ENCODE data around the gene DYNLRB2. TPM values are rescaled to one million over a fixed set of nuclear protein-coding genes. Genes with fewer than 3 reads are reported as not detected.

Gene DYNLRB2
- total and polyA plus RNA-seq, 2 experiments from 2014 or later, result not detected

- no peak overlapping the region for H2AFZ ChIP-seq
- H3K4me1 Mint-ChIP-seq, result peaks cover 19% of the 10 kb centered on the region
- H3K4me2 ChIP-seq, result no peak overlapping the region
- H3K4me3 Mint-ChIP-seq, result no peak overlapping the region
- peaks cover 14% of the 10 kb centered on the region for H3K4me1 ChIP-seq (ENCODE audit: insufficient read depth)
- TF ChIP-seq CREB1 (CRISPR knock-in tag; IDR thresholded peaks at IDR 0.05; ENCODE audit: low read depth) (no peak), POLR2AphosphoS5 (IDR thresholded peaks at IDR 0.05; ENCODE audit: low read depth) (no peak)
- no peak overlapping the region for H3K4me3 ChIP-seq
- H3K27ac Mint-ChIP-seq, result no peak overlapping the region
- H4K20me1 ChIP-seq (replicated peaks; ENCODE audit: insufficient read depth), result no peaks in the 10 kb centered on the region
- ATAC-seq (no peak), DNase-seq (ENCODE audit: low spot score) (peak; percentile 8)
- no peaks in the 10 kb centered on the region for H3F3A ChIP-seq (replicated peaks; ENCODE audit: low read depth)
- H3K27me3 ChIP-seq (ENCODE audit: insufficient read depth), result no peaks in the 10 kb centered on the region
- no peaks in the 10 kb centered on the region; the same call in 2 of the 3 replicates for H3K36me3 Mint-ChIP-seq (ENCODE audit: low read depth)
- H3K79me2 ChIP-seq (replicated peaks; ENCODE audit: insufficient read depth), result no peaks in the 10 kb centered on the region
- no peaks in the 10 kb centered on the region for H3K36me3 ChIP-seq (ENCODE audit: insufficient read depth)
- no peaks in the 10 kb centered on the region; the same call in 2 of the 3 replicates for H3K9me3 Mint-ChIP-seq
- no peak overlapping the region for H3K27ac ChIP-seq (ENCODE audit: low read depth)
- H3K27me3 Mint-ChIP-seq (ENCODE audit: insufficient read depth, low read depth, poor library complexity), result no peaks in the 10 kb centered on the region
- peaks cover 7% of the 10 kb centered on the region; the same call in 1 of the 2 replicates for H3K9me2 ChIP-seq (ENCODE audit: insufficient read depth)
Measured at GRCh38 chr16:80518436-80518835, 22.4 kb upstream of the DYNLRB2 start.

- Mint-ChIP-seq H3K27me3 (ENCODE audit: insufficient read depth, low read depth, poor library complexity) (no peaks in the 10 kb centered on the region), H3K36me3 (ENCODE audit: low read depth) (no peaks in the 10 kb centered on the region; the same call in 2 of the 3 replicates), H3K27ac (peak overlapping the region; percentile 74), H3K9me3 (no peaks in the 10 kb centered on the region; the same call in 2 of the 3 replicates), H3K4me1 (peaks cover 13% of the 10 kb centered on the region), H3K4me3 (no peak overlapping the region)
- Histone ChIP-seq H3K79me2 (replicated peaks; ENCODE audit: insufficient read depth) (no peaks in the 10 kb centered on the region), H3K4me3 (no peak overlapping the region), H4K20me1 (replicated peaks; ENCODE audit: insufficient read depth) (no peaks in the 10 kb centered on the region), H2AFZ (peak overlapping the region; percentile 94), H3K27me3 (ENCODE audit: insufficient read depth) (no peaks in the 10 kb centered on the region), H3K4me1 (ENCODE audit: insufficient read depth) (peaks cover 14% of the 10 kb centered on the region), H3K36me3 (ENCODE audit: insufficient read depth) (no peaks in the 10 kb centered on the region), H3K4me2 (0 out of 2 replicates have a peak overlapping the region, but pooled peaks have one; percentile 25), H3K9me2 (ENCODE audit: insufficient read depth) (peaks cover 7% of the 10 kb centered on the region; the same call in 1 of the 2 replicates), H3K27ac (ENCODE audit: low read depth) (no peak overlapping the region), H3F3A (replicated peaks; ENCODE audit: low read depth) (no peaks in the 10 kb centered on the region)
- ATAC-seq (no peak), DNase-seq (ENCODE audit: low spot score) (no peak)
- TF ChIP-seq JUNB (IDR thresholded peaks at IDR 0.05; ENCODE audit: unreplicated experiment) (no peak), CREB1 (CRISPR knock-in tag; IDR thresholded peaks at IDR 0.05; ENCODE audit: low read depth) (no peak), ZNF114 (CRISPR knock-in tag; IDR thresholded peaks at IDR 0.05) (no peak), EZH2phosphoT487 (IDR thresholded peaks at IDR 0.05; ENCODE audit: unreplicated experiment) (no peak), STAT1 (IDR thresholded peaks at IDR 0.05; ENCODE audit: unreplicated experiment) (no peak)
Measured at GRCh38 chr16:80519189-80519588, 21.6 kb upstream of the DYNLRB2 start.

DNA sequence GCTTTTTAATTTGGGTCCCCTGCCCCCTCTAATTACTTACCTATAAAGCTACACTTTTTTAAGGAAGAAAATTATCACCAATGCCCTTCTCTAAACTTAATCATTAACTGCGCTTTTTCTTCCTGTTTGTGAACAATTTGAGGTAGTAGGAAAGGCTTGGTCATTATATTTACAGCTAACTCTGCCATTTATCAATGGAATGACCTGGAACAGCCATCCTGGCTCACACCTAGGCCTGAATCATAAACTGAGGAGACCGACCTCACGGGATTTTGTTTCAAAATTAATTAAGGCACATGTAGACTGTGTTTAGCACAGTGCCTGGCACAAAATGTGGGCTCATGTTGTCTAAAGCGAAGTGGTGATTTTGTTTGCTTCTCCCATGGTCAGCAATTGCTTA lies 15.4 kb upstream of the DYNLRB2 start:
- Mint-ChIP-seq H3K27me3 (ENCODE audit: insufficient read depth, low read depth, poor library complexity) (no peaks in the 10 kb centered on the region), H3K4me1 (no peaks in the 10 kb centered on the region; the same call in 2 of the 3 replicates), H3K27ac (no peak overlapping the region), H3K4me3 (no peak overlapping the region), H3K9me3 (no peaks in the 10 kb centered on the region; the same call in 2 of the 3 replicates), H3K36me3 (ENCODE audit: low read depth) (no peaks in the 10 kb centered on the region)
- H3K79me2 ChIP-seq (replicated peaks; ENCODE audit: insufficient read depth), result no peaks in the 10 kb centered on the region
- no peak overlapping the region for H3K4me3 ChIP-seq
- H3K4me2 ChIP-seq, result no peak overlapping the region
- peak overlapping the region; percentile 60; the same call in 1 of the 2 replicates for H2AFZ ChIP-seq
- DNase-seq (ENCODE audit: low spot score), result no peak
- 0 out of 2 replicates have a peak, but pooled peaks cover 4% of the 10 kb centered on the region for H3K4me1 ChIP-seq (ENCODE audit: insufficient read depth)
- H3K27ac ChIP-seq (ENCODE audit: low read depth), result no peak overlapping the region
- H3K9me2 ChIP-seq (ENCODE audit: insufficient read depth), result no peaks in the 10 kb centered on the region
- ATAC-seq, result no peak
- H3F3A ChIP-seq (replicated peaks; ENCODE audit: low read depth), result no peaks in the 10 kb centered on the region
- H3K36me3 ChIP-seq (ENCODE audit: insufficient read depth), result no peaks in the 10 kb centered on the region
- H3K27me3 ChIP-seq (ENCODE audit: insufficient read depth), result no peaks in the 10 kb centered on the region
- no peaks in the 10 kb centered on the region for H4K20me1 ChIP-seq (replicated peaks; ENCODE audit: insufficient read depth)
- TF ChIP-seq STAT1 (IDR thresholded peaks at IDR 0.05; ENCODE audit: unreplicated experiment) (no peak), ZNF331 (CRISPR knock-in tag; IDR thresholded peaks at IDR 0.05; ENCODE audit: low read depth) (no peak), ZNF114 (CRISPR knock-in tag; IDR thresholded peaks at IDR 0.05) (no peak), JUNB (IDR thresholded peaks at IDR 0.05; ENCODE audit: unreplicated experiment) (no peak), NANOG (IDR thresholded peaks at IDR 0.05; ENCODE audit: borderline replicate concordance) (no peak), EZH2 (IDR thresholded peaks at IDR 0.05; ENCODE audit: low read depth, unreplicated experiment) (no peak), REST (IDR thresholded peaks at IDR 0.05; ENCODE audit: unreplicated experiment) (no peak)
- TF ChIP-seq, protein P1, sequence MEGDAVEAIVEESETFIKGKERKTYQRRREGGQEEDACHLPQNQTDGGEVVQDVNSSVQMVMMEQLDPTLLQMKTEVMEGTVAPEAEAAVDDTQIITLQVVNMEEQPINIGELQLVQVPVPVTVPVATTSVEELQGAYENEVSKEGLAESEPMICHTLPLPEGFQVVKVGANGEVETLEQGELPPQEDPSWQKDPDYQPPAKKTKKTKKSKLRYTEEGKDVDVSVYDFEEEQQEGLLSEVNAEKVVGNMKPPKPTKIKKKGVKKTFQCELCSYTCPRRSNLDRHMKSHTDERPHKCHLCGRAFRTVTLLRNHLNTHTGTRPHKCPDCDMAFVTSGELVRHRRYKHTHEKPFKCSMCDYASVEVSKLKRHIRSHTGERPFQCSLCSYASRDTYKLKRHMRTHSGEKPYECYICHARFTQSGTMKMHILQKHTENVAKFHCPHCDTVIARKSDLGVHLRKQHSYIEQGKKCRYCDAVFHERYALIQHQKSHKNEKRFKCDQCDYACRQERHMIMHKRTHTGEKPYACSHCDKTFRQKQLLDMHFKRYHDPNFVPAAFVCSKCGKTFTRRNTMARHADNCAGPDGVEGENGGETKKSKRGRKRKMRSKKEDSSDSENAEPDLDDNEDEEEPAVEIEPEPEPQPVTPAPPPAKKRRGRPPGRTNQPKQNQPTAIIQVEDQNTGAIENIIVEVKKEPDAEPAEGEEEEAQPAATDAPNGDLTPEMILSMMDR (conservative IDR thresholded peaks at IDR 0.05; ENCODE audit: low read depth in 2 of 2), result no peak
